Testis (tissue), 3 donors: ENCODE results near the gene IMPG1. TPM values are rescaled to one million over a fixed set of nuclear protein-coding genes. Genes with fewer than 3 reads are reported as not detected.

ENCODE experiments used
- DNase-seq: peaks from one replicate; pipeline ENCODE4 v3.0.0-alpha.2; 2019
- H3K27ac ChIP-seq, 2 donors: fragments of 200-600 bp; sonication (generic); one replicate each; pipeline ENCODE4 v1.5.1; 2019
- H3K27me3 ChIP-seq: fragments of 200-600 bp; sonication (generic); one replicate; pipeline ENCODE4 v1.5.1; 2019
- H3K36me3 ChIP-seq: fragments of 200-600 bp; sonication (generic); one replicate; pipeline ENCODE4 v1.5.1; 2017; ENCODE audit warnings: low read depth; ENCODE audit errors: missing control alignments
- H3K4me1 ChIP-seq: fragments of 200-600 bp; sonication (generic); one replicate; pipeline ENCODE4 v1.5.1; 2019
- H3K4me3 ChIP-seq, 2 donors: fragments of 200-600 bp; sonication (generic); one replicate each; pipeline ENCODE4 v1.5.1; 2017 to 2019
- H3K9me3 ChIP-seq: fragments of 200-600 bp; sonication (generic); one replicate; pipeline ENCODE4 v1.5.1; 2017
- CTCF ChIP-seq, 3 experiments: fragments of 450-650 bp in 2 of 3; fragments of 200-600 bp in 1 of 3; sonication (generic) in 1 of 3; IDR thresholded peaks; one replicate each; pipeline ENCODE4 v1.5.1; 2016 to 2019; ENCODE audit warnings: antibody characterized with exemption in 3 of 3, mild to moderate bottlenecking in 2 of 3, moderate library complexity in 1 of 3
- POLR2A ChIP-seq: fragments of 450-650 bp; IDR thresholded peaks from one replicate; pipeline ENCODE4 v1.6.1; 2017; ENCODE audit warnings: antibody characterized with exemption, mild to moderate bottlenecking, moderate library complexity
- WGBS, 2 donors: methylation state at CpG; one replicate each; pipeline ENCODE4 v1.1.5; 2018; 5-methylcytosine and 5-hydroxymethylcytosine counted together
- intact Hi-C: fragments of 100-400 bp; cut with DNase I; formaldehyde crosslinking; loops from one replicate; pipeline ENCODE4 v1.15.1; 2023; ENCODE audit warnings: low total_unique reads
- polyA plus RNA-seq: library from polyadenylated mRNA; stranded (reverse); fragments of 350-450 nt; fragmentation: Illumina TruSeq; extraction: RNeasy Lipid Tissue Mini Kit (QIAGEN cat#74804); gene quantifications from one replicate; pipeline ENCODE4 v1.2.3, GENCODE V29; 2014; ENCODE audit warnings: low read depth, low replicate concordance; ENCODE audit not compliant: insufficient read depth
- total RNA-seq, 2 donors: library from RNA; depleted of rRNA; stranded (reverse); fragments of >200 nt; gene quantifications; one replicate each; pipeline ENCODE4 v1.2.3, GENCODE V29; 2016

IMPG1 gene
- total and polyA plus RNA-seq, 3 donors from 2014 or later, result 0.08 to 0.68 (median 0.29) TPM

DNA sequence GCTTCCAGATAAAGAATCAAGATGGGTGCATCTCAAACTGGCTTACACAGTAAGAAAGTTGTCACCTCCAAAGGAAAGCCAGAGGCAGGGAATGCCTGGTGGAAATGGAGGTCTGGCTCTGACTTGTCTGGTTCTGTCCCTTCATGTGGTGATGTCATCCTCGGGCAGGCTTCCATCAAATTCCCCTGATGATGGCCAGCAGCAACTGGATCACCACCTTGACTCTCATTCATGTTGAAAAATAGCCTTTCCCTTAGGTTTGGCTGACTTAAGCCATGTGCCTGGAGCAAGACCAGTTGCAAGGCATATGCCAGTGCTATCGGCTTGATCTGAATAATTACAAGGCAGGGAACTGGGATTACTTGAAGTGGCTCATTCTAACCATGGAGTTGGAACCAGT lies 28.8 kb downstream of the IMPG1 start:
- TF ChIP-seq POLR2A (no peak), CTCF (IDR thresholded peaks at IDR 0.05) (no peak)
- Histone ChIP-seq H3K36me3 (no peaks in the 10 kb centered on the region), H3K9me3 (no peaks in the 10 kb centered on the region), H3K27ac (no peak overlapping the region), H3K27me3 (no peaks in the 10 kb centered on the region), H3K4me1 (no peaks in the 10 kb centered on the region), H3K4me3 (no peak overlapping the region)
- no peak for DNase-seq
- WGBS, 2 donors, result 81 to 93% methylated on average over 2 of the region's 2 CpGs
- intact Hi-C loops, result no loop called here

- no peak overlapping the region for H3K27ac ChIP-seq
- no peaks in the 10 kb centered on the region for H3K27me3 ChIP-seq
- no peaks in the 10 kb centered on the region for H3K9me3 ChIP-seq
- intact Hi-C loops, result no loop called here
- H3K36me3 ChIP-seq, result no peaks in the 10 kb centered on the region
- DNase-seq, result no peak
- H3K4me3 ChIP-seq, result no peak overlapping the region
- TF ChIP-seq POLR2A (no peak), CTCF (IDR thresholded peaks at IDR 0.05) (no peak)
- no peaks in the 10 kb centered on the region for H3K4me1 ChIP-seq
- 38 to 47% methylated on average over 1 of the region's 1 CpG for WGBS, 2 donors
Measured at GRCh38 chr6:76035713-76036112, 36.7 kb downstream of the IMPG1 start.

- H3K4me3 ChIP-seq, result no peak overlapping the region
- no peak overlapping the region for H3K27ac ChIP-seq
- H3K9me3 ChIP-seq, result no peaks in the 10 kb centered on the region
- intact Hi-C loops, result no loop called here
- WGBS, 2 donors, result 84 to 88% methylated on average over 6 of the region's 6 CpGs
- H3K36me3 ChIP-seq, result no peaks in the 10 kb centered on the region
- no peaks in the 10 kb centered on the region for H3K27me3 ChIP-seq
- H3K4me1 ChIP-seq, result no peaks in the 10 kb centered on the region
- TF ChIP-seq POLR2A (no peak), CTCF (IDR thresholded peaks at IDR 0.05) (no peak)
- DNase-seq, result no peak
Measured at GRCh38 chr6:76026101-76026500, 46.4 kb downstream of the IMPG1 start.

DNA sequence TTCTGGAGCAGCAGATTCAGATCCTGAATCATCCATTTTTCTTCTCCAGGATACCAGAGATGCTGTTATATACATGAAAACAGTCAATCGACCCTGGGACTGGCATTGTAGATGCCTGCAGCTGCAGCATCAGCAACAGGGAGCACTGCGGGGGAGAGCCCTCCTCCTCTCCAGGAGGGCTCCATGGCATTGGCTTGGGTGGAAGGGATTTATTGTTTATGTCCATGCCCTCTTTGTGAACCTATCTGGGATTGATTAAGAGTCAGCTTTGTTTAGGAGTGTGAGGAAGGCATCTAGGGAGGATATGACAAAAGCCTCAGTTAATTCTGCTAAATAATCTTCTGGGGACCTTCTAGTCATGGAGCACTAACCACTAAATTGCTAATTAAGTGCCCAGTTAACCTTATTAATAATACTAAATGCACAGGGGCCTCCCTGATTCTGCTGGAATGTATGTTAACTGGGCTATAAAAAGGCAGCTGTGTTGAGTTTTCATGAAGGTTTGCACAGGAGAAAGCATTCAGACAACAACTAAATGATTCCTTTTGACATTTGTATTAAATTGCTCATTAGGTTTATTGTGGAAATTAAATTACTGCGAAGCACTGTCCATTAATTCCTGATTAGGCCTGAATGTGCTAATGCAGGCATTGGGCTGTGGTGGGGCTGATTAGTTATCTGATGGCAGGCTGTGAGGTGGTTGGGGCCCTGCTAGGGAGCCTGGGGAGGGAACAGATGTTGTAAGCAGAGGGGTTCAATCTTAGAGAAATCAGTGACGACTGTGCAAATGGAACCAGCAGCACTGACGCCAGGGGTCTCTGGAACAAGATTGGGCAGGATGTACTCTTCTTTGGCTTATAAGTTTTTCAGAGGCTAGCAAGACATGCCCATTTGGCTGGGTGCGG lies 57.6 kb downstream of the IMPG1 start:
- 54 to 66% methylated on average over 6 of the region's 6 CpGs for WGBS, 2 donors
- TF ChIP-seq CTCF (IDR thresholded peaks at IDR 0.05), result no peak
- TF ChIP-seq POLR2A, result no peak

DNA sequence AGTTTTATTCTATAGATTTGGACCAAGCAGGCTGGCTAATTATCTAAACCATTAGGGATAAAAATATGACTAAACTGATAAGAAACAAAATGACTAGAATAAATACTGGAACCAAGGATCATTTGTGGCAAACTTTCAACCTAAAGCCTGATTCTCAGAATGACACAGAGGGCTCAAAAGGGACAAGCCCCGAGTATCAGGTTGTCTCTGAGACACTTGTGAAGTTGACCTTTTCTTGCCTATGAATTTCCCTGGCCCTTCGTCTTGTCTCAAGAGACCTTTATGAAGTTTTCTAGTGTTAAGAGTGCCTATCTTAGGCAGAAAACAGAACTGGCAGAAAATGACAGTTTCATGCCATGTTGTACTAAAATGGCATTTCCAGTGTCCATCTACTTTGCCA lies 68.3 kb downstream of the IMPG1 start:
- Histone ChIP-seq H3K9me3 (no peaks in the 10 kb centered on the region), H3K36me3 (no peaks in the 10 kb centered on the region), H3K27ac (no peak overlapping the region), H3K27me3 (no peaks in the 10 kb centered on the region), H3K4me3 (no peak overlapping the region), H3K4me1 (no peaks in the 10 kb centered on the region)
- TF ChIP-seq CTCF (IDR thresholded peaks at IDR 0.05) (no peak), POLR2A (no peak)
- DNase-seq, result no peak
- intact Hi-C loops, result no loop called here
- 54 to 66% methylated on average over 2 of the region's 2 CpGs for WGBS, 2 donors

More for the DNA sequence above, 57.6 kb downstream of the IMPG1 start:
- Histone ChIP-seq H3K4me1 (no peaks in the 10 kb centered on the region), H3K27ac (no peak overlapping the region), H3K27me3 (no peaks in the 10 kb centered on the region), H3K4me3 (no peak overlapping the region), H3K36me3 (no peaks in the 10 kb centered on the region), H3K9me3 (no peaks in the 10 kb centered on the region)
- no peak for DNase-seq
- intact Hi-C loops, result no loop called here
